ENCODE data around the gene U2SURP.

DNA sequence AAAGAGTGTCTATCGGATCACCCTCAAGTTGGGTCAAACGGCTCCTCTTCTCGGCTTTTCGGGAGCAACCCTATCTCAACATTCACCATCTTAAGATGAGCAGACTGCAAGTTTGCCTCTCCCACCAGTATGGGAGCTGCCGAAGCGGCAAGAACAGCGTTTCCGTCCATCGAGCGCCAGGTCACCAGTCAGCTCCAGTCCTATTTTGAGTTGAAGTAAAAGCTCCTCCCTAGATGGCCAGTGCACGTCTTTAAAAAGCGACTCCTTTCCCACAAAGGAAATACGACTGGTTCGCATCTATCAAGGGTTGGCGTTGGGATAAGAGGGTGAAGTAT lies 369 bp upstream of the U2SURP start:
- TF ChIP-seq, protein P1, sequence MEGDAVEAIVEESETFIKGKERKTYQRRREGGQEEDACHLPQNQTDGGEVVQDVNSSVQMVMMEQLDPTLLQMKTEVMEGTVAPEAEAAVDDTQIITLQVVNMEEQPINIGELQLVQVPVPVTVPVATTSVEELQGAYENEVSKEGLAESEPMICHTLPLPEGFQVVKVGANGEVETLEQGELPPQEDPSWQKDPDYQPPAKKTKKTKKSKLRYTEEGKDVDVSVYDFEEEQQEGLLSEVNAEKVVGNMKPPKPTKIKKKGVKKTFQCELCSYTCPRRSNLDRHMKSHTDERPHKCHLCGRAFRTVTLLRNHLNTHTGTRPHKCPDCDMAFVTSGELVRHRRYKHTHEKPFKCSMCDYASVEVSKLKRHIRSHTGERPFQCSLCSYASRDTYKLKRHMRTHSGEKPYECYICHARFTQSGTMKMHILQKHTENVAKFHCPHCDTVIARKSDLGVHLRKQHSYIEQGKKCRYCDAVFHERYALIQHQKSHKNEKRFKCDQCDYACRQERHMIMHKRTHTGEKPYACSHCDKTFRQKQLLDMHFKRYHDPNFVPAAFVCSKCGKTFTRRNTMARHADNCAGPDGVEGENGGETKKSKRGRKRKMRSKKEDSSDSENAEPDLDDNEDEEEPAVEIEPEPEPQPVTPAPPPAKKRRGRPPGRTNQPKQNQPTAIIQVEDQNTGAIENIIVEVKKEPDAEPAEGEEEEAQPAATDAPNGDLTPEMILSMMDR (conservative IDR thresholded peaks at IDR 0.05 in 1 of 2, IDR thresholded peaks at IDR 0.05 in 1 of 2; ENCODE audit: low read depth in 1 of 2, low read length in 2 of 2), result no peak
- TF ChIP-seq EZH2 (IDR thresholded peaks at IDR 0.05; ENCODE audit: low read length, missing control alignments), result no peak

All from fibroblast of lung (primary cell).